Measurements from ENCODE around the gene EYS.

DNA sequence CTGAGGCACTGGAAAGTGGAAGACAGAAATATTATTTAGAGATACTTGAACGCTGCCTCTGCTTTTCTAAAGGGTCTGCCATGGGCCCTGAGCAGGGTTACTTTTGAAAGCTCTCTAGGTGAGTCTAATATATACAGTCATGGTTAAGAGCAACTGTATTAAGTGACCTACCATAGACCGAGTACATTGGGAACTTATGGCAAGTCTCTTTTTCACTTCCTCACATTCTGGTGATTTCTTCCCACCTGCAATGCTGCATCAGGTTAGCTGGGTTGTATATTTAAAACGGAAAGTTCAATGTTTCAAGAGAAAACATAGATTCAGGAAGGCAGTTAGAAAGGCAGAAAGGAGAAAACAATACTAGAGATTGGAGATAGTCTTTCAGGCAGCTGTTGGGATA, 1916.7 kb downstream of the EYS start:
- TF ChIP-seq EZH2phosphoT487 (IDR thresholded peaks at IDR 0.05; ENCODE audit: borderline replicate concordance) = no peak
- TF ChIP-seq, protein P1, sequence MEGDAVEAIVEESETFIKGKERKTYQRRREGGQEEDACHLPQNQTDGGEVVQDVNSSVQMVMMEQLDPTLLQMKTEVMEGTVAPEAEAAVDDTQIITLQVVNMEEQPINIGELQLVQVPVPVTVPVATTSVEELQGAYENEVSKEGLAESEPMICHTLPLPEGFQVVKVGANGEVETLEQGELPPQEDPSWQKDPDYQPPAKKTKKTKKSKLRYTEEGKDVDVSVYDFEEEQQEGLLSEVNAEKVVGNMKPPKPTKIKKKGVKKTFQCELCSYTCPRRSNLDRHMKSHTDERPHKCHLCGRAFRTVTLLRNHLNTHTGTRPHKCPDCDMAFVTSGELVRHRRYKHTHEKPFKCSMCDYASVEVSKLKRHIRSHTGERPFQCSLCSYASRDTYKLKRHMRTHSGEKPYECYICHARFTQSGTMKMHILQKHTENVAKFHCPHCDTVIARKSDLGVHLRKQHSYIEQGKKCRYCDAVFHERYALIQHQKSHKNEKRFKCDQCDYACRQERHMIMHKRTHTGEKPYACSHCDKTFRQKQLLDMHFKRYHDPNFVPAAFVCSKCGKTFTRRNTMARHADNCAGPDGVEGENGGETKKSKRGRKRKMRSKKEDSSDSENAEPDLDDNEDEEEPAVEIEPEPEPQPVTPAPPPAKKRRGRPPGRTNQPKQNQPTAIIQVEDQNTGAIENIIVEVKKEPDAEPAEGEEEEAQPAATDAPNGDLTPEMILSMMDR (conservative IDR thresholded peaks at IDR 0.05; ENCODE audit: low read length) = no peak

Measured in Loucy (cell line).